ENCODE measurements around the gene FBLN1.

FBLN1 gene

DNA sequence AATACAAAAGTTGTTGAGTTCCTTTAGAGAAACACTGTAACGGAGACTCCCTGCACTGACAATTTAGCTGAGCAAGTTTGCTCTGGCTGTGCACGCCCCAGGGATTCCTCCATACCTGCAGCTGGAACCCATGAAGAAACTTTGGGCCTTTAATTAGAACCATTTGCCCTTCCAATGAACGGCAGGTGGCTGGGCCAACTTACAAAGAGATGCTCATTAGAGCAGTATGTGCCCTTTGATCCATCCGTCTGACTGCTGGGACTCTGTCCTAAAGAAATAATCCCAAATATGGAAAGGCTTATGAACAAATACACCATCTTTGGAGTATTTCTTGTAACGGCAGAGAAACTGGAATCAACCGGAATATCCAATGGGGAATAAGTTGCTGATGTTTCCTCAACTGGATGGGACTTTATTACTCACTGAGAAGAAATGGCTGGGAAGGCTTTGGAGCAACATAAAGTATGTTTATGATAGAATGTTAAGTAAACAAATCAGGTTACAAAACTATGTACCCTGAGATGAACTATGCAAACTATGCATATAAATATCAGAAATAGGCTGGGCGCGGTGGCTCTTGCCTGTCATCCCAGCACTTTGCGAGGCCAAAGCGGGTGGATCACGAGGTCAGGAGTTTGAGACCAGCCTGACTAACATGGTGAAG, 24.4 kb upstream of the FBLN1 start:
- H3K4me3 ChIP-seq (ENCODE audit: low read depth in 1 of 2, low read length in 1 of 2) = no peak overlapping the region
- H3K36me3 ChIP-seq = no peaks in the 10 kb centered on the region
- H3K4me1 ChIP-seq (ENCODE audit: control insufficient read depth in 1 of 2, insufficient read depth in 1 of 2, low read depth in 1 of 2, low read length in 1 of 2) = no peaks in the 10 kb centered on the region
- H3K27ac ChIP-seq = no peak overlapping the region
- no peaks in the 10 kb centered on the region for H3K9me3 ChIP-seq
- no peak for TF ChIP-seq CTCF (IDR thresholded peaks at IDR 0.05)
- H3K27me3 ChIP-seq = peaks cover 16% of the 10 kb centered on the region

- TF ChIP-seq CTCF (IDR thresholded peaks at IDR 0.05) = no peak
- Histone ChIP-seq H3K36me3 (no peaks in the 10 kb centered on the region), H3K27me3 (peaks cover 8% of the 10 kb centered on the region), H3K4me1 (ENCODE audit: control insufficient read depth in 1 of 2, insufficient read depth in 1 of 2, low read depth in 1 of 2, low read length in 1 of 2) (no peaks in the 10 kb centered on the region), H3K4me3 (ENCODE audit: low read depth in 1 of 2, low read length in 1 of 2) (no peak overlapping the region), H3K9me3 (no peaks in the 10 kb centered on the region), H3K27ac (no peak overlapping the region)
These were observed 22.0 kb upstream of the FBLN1 start for GRCh38 chr22:45480717-45481116.

DNA sequence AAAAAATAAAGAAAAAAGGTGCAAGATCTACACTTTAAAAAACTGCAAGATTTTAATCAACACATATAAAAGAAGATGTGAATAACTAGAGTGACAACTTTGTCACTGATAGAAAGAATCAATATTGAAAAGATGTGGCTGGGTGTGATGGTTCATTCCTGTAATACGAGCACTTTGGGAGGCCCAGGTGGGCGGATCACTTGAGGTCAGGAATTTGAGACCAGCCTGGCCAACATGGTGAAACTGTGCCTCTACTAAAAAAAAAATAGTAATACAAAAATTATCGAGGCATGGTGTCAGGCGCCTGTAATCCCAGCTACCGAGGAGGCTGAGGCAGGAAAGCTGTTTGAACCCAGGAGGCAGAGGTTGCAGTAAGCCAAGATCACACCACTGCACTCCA, 21.0 kb upstream of the FBLN1 start:
- H3K4me1 ChIP-seq (ENCODE audit: control insufficient read depth in 1 of 2, insufficient read depth in 1 of 2, low read depth in 1 of 2, low read length in 1 of 2) = no peaks in the 10 kb centered on the region
- no peaks in the 10 kb centered on the region for H3K9me3 ChIP-seq
- H3K36me3 ChIP-seq = no peaks in the 10 kb centered on the region

GRCh38 chr22:45482169-45482568, 20.5 kb upstream of the FBLN1 start:
- H3K27ac ChIP-seq = no peak overlapping the region
- peaks cover 2% of the 10 kb centered on the region for H3K27me3 ChIP-seq
- no peak overlapping the region for H3K4me3 ChIP-seq (ENCODE audit: low read depth in 1 of 2, low read length in 1 of 2)
- TF ChIP-seq CTCF (IDR thresholded peaks at IDR 0.05) = no peak
- H3K36me3 ChIP-seq = no peaks in the 10 kb centered on the region
- H3K4me1 ChIP-seq (ENCODE audit: control insufficient read depth in 1 of 2, insufficient read depth in 1 of 2, low read depth in 1 of 2, low read length in 1 of 2) = no peaks in the 10 kb centered on the region
- H3K9me3 ChIP-seq = no peaks in the 10 kb centered on the region

More for the DNA sequence above, 21.0 kb upstream of the FBLN1 start:
- no peak overlapping the region for H3K4me3 ChIP-seq (ENCODE audit: low read depth in 1 of 2, low read length in 1 of 2)
- H3K27me3 ChIP-seq = no peaks in the 10 kb centered on the region
- TF ChIP-seq CTCF (IDR thresholded peaks at IDR 0.05) = no peak
- no peak overlapping the region for H3K27ac ChIP-seq

DNA sequence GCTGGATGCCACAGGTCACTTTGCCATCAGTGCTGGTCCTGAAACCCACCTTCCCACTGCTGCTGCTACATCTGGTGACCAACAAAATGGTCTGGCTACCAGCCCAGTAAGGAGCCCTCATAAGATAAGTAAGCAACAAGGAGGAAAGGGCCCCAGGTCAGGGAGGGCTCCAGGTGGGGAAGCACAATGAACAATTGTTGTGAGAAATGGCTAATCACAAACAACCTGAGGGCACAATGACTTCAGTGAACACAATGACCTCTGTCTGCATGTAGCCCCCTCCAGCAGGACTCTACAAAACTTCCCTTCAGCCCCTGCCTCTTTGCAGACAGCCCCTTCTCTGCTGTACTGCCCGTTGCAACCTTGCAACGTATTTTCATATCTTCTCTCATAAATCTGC, 19.4 kb upstream of the FBLN1 start:
- Histone ChIP-seq H3K9me3 (no peaks in the 10 kb centered on the region), H3K27me3 (peaks cover 11% of the 10 kb centered on the region), H3K4me1 (ENCODE audit: control insufficient read depth in 1 of 2, insufficient read depth in 1 of 2, low read depth in 1 of 2, low read length in 1 of 2) (no peaks in the 10 kb centered on the region), H3K36me3 (no peaks in the 10 kb centered on the region), H3K27ac (no peak overlapping the region), H3K4me3 (ENCODE audit: low read depth in 1 of 2, low read length in 1 of 2) (no peak overlapping the region)
- no peak for TF ChIP-seq CTCF (IDR thresholded peaks at IDR 0.05)

All from neutrophil (primary cell).